Astrocyte (in vitro differentiated cells and primary cell): Measurements from ENCODE around the gene PRKAR2B. TPM values are rescaled to one million over a fixed set of nuclear protein-coding genes. Genes with fewer than 3 reads are reported as not detected.

Experiments
- DNase-seq: peaks from one replicate; pipeline ENCODE4 v3.0.0-alpha.2; 2010; ENCODE audit warnings: low read depth
- FAIRE-seq: peaks from 2 replicates; lab custom pipeline; 2011; peaks lifted over from hg19 to GRCh38; lab: Jason Lieb, UNC
- H2AFZ ChIP-seq: 2 replicates; pipeline ENCODE4 v1.6.0; 2012; ENCODE audit warnings: low read depth, low read length, inconsistent platforms
- H3K27ac ChIP-seq: 2 replicates; pipeline ENCODE4 v1.5.1; 2011; ENCODE audit warnings: low read depth, low read length, inconsistent platforms
- H3K27me3 ChIP-seq: 2 replicates; pipeline ENCODE4 v1.6.0; 2011; ENCODE audit warnings: low read length, inconsistent platforms; ENCODE audit not compliant: insufficient read depth
- H3K36me3 ChIP-seq: 2 replicates; pipeline ENCODE4 v1.5.1; 2011; ENCODE audit warnings: low read length, inconsistent platforms; ENCODE audit not compliant: insufficient read depth
- H3K4me1 ChIP-seq: 2 replicates; pipeline ENCODE4 v1.5.1; 2011; ENCODE audit warnings: low read length, inconsistent platforms; ENCODE audit not compliant: insufficient read depth
- H3K4me2 ChIP-seq: 2 replicates; pipeline ENCODE4 v1.6.0; 2012; ENCODE audit warnings: low read length, inconsistent platforms
- H3K4me3 ChIP-seq: 2 replicates; pipeline ENCODE4 v1.5.1; 2011; ENCODE audit warnings: low read depth, mild to moderate bottlenecking, low read length, inconsistent platforms; ENCODE audit not compliant: insufficient read depth
- H3K79me2 ChIP-seq: 2 replicates; pipeline ENCODE4 v1.6.0; 2012; ENCODE audit warnings: mild to moderate bottlenecking, low read length, inconsistent platforms; ENCODE audit not compliant: insufficient read depth
- H3K9ac ChIP-seq: 2 replicates; pipeline ENCODE4 v1.6.0; 2012; ENCODE audit warnings: mild to moderate bottlenecking, low read length, inconsistent platforms
- H3K9me3 ChIP-seq: 2 replicates; pipeline ENCODE4 v1.5.1; 2012; ENCODE audit warnings: low read depth, mild to moderate bottlenecking, low read length, inconsistent platforms; ENCODE audit not compliant: insufficient read depth
- H4K20me1 ChIP-seq: 2 replicates; pipeline ENCODE4 v1.6.0; 2012; ENCODE audit warnings: low read length, inconsistent platforms; ENCODE audit not compliant: insufficient read depth
- H3K27ac Mint-ChIP-seq: one replicate; pipeline ENCODE4 v1.8.0; 2021; ENCODE audit warnings: mild to moderate bottlenecking, mixed read lengths; ENCODE audit not compliant: unreplicated experiment
- H3K27me3 Mint-ChIP-seq: one replicate; pipeline ENCODE4 v1.8.0; 2021; ENCODE audit warnings: low read depth, mixed read lengths; ENCODE audit not compliant: unreplicated experiment
- H3K36me3 Mint-ChIP-seq: one replicate; pipeline ENCODE4 v1.8.0; 2021; ENCODE audit warnings: low read depth, mixed read lengths; ENCODE audit not compliant: unreplicated experiment
- H3K4me1 Mint-ChIP-seq: one replicate; pipeline ENCODE4 v1.8.0; 2021; ENCODE audit warnings: low read depth, mixed read lengths; ENCODE audit not compliant: unreplicated experiment
- H3K4me3 Mint-ChIP-seq: one replicate; pipeline ENCODE4 v1.8.0; 2021; ENCODE audit warnings: mild to moderate bottlenecking, moderate library complexity, mixed read lengths; ENCODE audit not compliant: unreplicated experiment
- H3K9me3 Mint-ChIP-seq: one replicate; pipeline ENCODE4 v1.8.0; 2021; ENCODE audit warnings: mild to moderate bottlenecking, mixed read lengths; ENCODE audit not compliant: unreplicated experiment
- EZH2 ChIP-seq: IDR thresholded peaks from 2 replicates; pipeline ENCODE4 v1.6.1; 2012; ENCODE audit warnings: mild to moderate bottlenecking, low read length, inconsistent platforms; ENCODE audit not compliant: insufficient read depth
- total RNA-seq: library from RNA; stranded (reverse); gene quantifications from 2 replicates; pipeline ENCODE4 v1.2.1, GENCODE V29; 2021
- TF ChIP-seq, protein P1 (sequence below): IDR thresholded peaks from 2 replicates; pipeline ENCODE4 v1.5.1; 2011; ENCODE audit warnings: low read depth, mild to moderate bottlenecking, inconsistent platforms, low read length, moderate library complexity; ENCODE audit not compliant: insufficient read depth

PRKAR2B gene
- total RNA-seq, 1 donor from 2014 or later: 7.6 TPM

DNA sequence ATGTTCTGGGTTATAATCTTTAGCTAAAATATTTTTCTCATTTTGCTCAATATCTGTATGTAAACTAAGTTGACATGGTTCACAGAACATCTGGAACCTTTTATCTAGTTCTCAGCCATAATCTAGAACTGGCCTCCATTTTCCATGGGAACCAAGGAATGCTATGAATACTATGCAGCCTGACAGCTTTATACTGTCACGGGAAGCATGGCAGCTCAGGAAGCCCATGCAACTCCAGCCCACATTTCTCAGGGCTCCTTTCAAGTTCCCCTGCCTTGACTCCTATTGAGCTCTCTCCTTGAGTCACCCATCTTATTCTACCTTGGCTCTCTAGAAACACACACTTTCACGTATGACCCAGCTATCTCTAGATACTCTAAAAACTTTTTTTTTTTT lies 36.6 kb upstream of the PRKAR2B start:
- Mint-ChIP-seq H3K27me3 (no peaks in the 10 kb centered on the region), H3K9me3 (no peaks in the 10 kb centered on the region), H3K4me3 (no peak overlapping the region), H3K4me1 (peaks cover 7% of the 10 kb centered on the region), H3K27ac (no peak overlapping the region), H3K36me3 (no peaks in the 10 kb centered on the region)
- Histone ChIP-seq H3K27ac (no peak overlapping the region), H4K20me1 (no peaks in the 10 kb centered on the region), H3K4me1 (no peaks in the 10 kb centered on the region), H2AFZ (no peak overlapping the region), H3K9me3 (no peaks in the 10 kb centered on the region), H3K79me2 (no peaks in the 10 kb centered on the region), H3K27me3 (no peaks in the 10 kb centered on the region), H3K9ac (no peak overlapping the region), H3K36me3 (no peaks in the 10 kb centered on the region), H3K4me2 (no peak overlapping the region), H3K4me3 (no peak overlapping the region)
- TF ChIP-seq EZH2: no peak
- TF ChIP-seq, protein P1, sequence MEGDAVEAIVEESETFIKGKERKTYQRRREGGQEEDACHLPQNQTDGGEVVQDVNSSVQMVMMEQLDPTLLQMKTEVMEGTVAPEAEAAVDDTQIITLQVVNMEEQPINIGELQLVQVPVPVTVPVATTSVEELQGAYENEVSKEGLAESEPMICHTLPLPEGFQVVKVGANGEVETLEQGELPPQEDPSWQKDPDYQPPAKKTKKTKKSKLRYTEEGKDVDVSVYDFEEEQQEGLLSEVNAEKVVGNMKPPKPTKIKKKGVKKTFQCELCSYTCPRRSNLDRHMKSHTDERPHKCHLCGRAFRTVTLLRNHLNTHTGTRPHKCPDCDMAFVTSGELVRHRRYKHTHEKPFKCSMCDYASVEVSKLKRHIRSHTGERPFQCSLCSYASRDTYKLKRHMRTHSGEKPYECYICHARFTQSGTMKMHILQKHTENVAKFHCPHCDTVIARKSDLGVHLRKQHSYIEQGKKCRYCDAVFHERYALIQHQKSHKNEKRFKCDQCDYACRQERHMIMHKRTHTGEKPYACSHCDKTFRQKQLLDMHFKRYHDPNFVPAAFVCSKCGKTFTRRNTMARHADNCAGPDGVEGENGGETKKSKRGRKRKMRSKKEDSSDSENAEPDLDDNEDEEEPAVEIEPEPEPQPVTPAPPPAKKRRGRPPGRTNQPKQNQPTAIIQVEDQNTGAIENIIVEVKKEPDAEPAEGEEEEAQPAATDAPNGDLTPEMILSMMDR: no peak
- DNase-seq (no peak), FAIRE-seq (no peak)

DNA sequence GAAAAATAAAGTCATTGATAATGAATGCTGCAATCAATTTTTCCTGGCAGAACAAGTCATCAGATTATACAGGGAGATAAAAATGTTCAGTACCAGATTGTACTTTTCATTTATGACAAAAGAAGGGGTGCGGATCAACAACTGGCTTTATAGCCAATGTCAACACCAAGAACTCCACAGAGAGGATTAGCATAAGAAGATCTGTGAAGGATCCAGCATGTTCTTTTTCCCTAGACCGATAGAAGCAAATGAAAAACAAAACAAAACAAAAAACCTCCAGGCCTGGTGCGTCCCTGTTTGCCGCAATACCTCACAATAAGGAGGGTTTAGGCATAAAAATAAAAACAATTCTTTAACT lies 34.7 kb upstream of the PRKAR2B start:
- Histone ChIP-seq H4K20me1 (no peaks in the 10 kb centered on the region), H3K27ac (no peak overlapping the region), H3K27me3 (no peaks in the 10 kb centered on the region), H3K9ac (no peak overlapping the region), H3K4me2 (no peak overlapping the region), H3K79me2 (no peaks in the 10 kb centered on the region), H3K4me1 (no peaks in the 10 kb centered on the region), H3K36me3 (no peaks in the 10 kb centered on the region), H3K9me3 (no peaks in the 10 kb centered on the region), H3K4me3 (no peak overlapping the region), H2AFZ (no peak overlapping the region)
- no peak for FAIRE-seq
- H3K36me3 Mint-ChIP-seq: no peaks in the 10 kb centered on the region
- H3K9me3 Mint-ChIP-seq: no peaks in the 10 kb centered on the region
- H3K27me3 Mint-ChIP-seq: no peaks in the 10 kb centered on the region
- H3K4me3 Mint-ChIP-seq: no peak overlapping the region
- TF ChIP-seq, protein P1: no peak
- TF ChIP-seq EZH2: no peak
- H3K27ac Mint-ChIP-seq: no peak overlapping the region
- H3K4me1 Mint-ChIP-seq: peaks cover 7% of the 10 kb centered on the region
- DNase-seq: no peak

DNA sequence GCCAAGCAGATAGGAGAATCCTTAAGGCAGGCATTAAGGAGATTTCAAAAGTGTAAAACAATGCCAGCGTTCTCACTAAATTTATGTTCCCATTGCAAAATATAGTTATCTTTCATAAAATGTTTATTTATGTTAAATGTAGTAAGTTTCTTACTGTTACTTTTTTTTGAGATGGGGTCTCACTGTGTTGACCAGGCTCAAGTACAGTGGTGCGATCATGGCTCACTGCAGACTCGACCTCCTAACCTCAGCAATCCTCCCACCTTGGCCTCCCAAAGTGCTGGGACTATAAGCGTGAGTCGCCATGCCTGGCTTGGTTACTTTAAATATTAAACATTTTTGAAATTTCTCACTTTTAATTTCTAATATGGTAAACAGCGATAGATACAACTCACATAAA lies 31.8 kb upstream of the PRKAR2B start:
- Mint-ChIP-seq H3K9me3 (no peaks in the 10 kb centered on the region), H3K4me3 (no peak overlapping the region), H3K27ac (no peak overlapping the region), H3K36me3 (no peaks in the 10 kb centered on the region), H3K4me1 (no peaks in the 10 kb centered on the region), H3K27me3 (no peaks in the 10 kb centered on the region)
- no peak overlapping the region for H3K4me3 ChIP-seq
- H3K4me2 ChIP-seq: no peak overlapping the region
- FAIRE-seq (no peak), DNase-seq (no peak)
- H4K20me1 ChIP-seq: no peaks in the 10 kb centered on the region
- H2AFZ ChIP-seq: no peak overlapping the region
- H3K9ac ChIP-seq: no peak overlapping the region
- H3K36me3 ChIP-seq: no peaks in the 10 kb centered on the region
- H3K9me3 ChIP-seq: no peaks in the 10 kb centered on the region
- no peaks in the 10 kb centered on the region for H3K79me2 ChIP-seq
- no peak overlapping the region for H3K27ac ChIP-seq
- H3K27me3 ChIP-seq: no peaks in the 10 kb centered on the region
- no peak for TF ChIP-seq EZH2
- TF ChIP-seq, protein P1: no peak
- no peaks in the 10 kb centered on the region for H3K4me1 ChIP-seq
